Uterus (tissue), 2 donors: ENCODE measurements around the gene TCAP.

Experiments
- POLR2A ChIP-seq, 2 donors: fragments of 450-650 bp; IDR thresholded peaks; one replicate each; pipeline ENCODE4 v1.6.1; 2016; ENCODE audit warnings: antibody characterized with exemption in 2 of 2, mild to moderate bottlenecking in 1 of 2, moderate library complexity in 1 of 2
- TF ChIP-seq, protein P1 (sequence below), 4 experiments: fragments of 200-600 bp in 2 of 4; fragments of 450-650 bp in 2 of 4; sonication (generic) in 2 of 4; IDR thresholded peaks; one replicate each; pipeline ENCODE4 v1.5.1; 2016 to 2019; ENCODE audit warnings: antibody characterized with exemption in 4 of 4, mild to moderate bottlenecking in 2 of 4, moderate library complexity in 1 of 4

DNA sequence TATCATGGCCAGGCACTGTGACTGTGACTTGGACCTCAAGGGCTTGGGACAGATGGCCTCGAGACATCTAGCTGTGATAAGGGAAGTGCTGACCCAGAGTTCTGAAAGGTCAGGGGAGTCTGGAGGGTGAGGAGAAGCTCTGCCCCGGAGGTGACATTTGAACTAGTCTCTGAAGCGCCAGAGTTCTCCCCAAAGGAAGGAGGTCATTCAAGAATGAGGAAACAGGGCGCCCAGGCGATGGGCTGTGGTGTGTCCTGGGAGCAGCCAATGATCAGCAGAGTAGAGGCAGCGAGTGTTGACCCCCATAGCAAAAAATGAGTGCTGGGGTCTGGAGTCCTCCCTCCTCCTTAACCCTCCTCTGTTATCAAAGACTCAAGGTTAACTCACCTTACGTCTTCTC lies 23.3 kb upstream of the TCAP start:
- TF ChIP-seq, protein P1, sequence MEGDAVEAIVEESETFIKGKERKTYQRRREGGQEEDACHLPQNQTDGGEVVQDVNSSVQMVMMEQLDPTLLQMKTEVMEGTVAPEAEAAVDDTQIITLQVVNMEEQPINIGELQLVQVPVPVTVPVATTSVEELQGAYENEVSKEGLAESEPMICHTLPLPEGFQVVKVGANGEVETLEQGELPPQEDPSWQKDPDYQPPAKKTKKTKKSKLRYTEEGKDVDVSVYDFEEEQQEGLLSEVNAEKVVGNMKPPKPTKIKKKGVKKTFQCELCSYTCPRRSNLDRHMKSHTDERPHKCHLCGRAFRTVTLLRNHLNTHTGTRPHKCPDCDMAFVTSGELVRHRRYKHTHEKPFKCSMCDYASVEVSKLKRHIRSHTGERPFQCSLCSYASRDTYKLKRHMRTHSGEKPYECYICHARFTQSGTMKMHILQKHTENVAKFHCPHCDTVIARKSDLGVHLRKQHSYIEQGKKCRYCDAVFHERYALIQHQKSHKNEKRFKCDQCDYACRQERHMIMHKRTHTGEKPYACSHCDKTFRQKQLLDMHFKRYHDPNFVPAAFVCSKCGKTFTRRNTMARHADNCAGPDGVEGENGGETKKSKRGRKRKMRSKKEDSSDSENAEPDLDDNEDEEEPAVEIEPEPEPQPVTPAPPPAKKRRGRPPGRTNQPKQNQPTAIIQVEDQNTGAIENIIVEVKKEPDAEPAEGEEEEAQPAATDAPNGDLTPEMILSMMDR (IDR thresholded peaks at IDR 0.05), result no peak
- no peak for TF ChIP-seq POLR2A (IDR thresholded peaks at IDR 0.05)
